GM18507 (cell line): ENCODE measurements around the gene ZNF343.

Experiments
- DNase-seq: peaks from one replicate; pipeline ENCODE4 v3.0.0; 2011; ENCODE audit warnings: low read depth; ENCODE audit not compliant: insufficient read length; ENCODE audit errors: extremely low spot score
- FAIRE-seq: peaks from 2 replicates; lab custom pipeline; 2011; peaks lifted over from hg19 to GRCh38; lab: Jason Lieb, UNC

ZNF343 gene

GRCh38 chr20:2451939-2452732 lies 56.6 kb downstream of the ZNF343 start:
- peak; percentile 78 for FAIRE-seq
- DNase-seq, result peak; percentile 15

GRCh38 chr20:2451422-2451821 lies 57.3 kb downstream of the ZNF343 start:
- FAIRE-seq (no peak), DNase-seq (no peak)

GRCh38 chr20:2449386-2449785 lies 59.3 kb downstream of the ZNF343 start:
- DNase-seq (no peak), FAIRE-seq (no peak)

GRCh38 chr20:2446845-2447244 lies 61.9 kb downstream of the ZNF343 start:
- DNase-seq (no peak), FAIRE-seq (no peak)
